ENCODE measurements around the gene SDK2.

DNA sequence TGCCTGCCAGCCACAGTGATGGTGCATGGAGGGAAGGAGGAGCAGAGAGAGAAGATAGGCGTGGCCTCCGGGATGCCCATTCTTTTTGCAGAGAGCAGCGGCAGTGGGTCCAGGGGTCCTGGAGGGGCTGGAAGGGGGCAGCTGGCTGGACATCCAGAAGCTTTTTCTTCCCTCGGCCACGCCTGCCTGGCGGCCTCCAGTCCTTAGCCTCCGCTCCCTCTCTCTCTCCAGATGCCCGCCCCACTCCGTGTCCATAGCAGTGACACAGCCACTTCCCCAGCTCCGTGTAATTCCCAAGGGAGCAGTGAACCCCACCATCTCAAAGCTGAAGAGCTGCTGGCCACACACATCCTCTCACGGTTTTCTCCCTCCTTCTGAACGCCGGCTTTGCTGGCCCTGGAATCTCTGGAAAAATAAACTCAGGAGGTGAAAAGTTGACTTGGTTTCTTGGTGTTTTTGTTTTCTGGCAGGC, 306.2 kb downstream of the SDK2 start:
- TF ChIP-seq, protein P1, sequence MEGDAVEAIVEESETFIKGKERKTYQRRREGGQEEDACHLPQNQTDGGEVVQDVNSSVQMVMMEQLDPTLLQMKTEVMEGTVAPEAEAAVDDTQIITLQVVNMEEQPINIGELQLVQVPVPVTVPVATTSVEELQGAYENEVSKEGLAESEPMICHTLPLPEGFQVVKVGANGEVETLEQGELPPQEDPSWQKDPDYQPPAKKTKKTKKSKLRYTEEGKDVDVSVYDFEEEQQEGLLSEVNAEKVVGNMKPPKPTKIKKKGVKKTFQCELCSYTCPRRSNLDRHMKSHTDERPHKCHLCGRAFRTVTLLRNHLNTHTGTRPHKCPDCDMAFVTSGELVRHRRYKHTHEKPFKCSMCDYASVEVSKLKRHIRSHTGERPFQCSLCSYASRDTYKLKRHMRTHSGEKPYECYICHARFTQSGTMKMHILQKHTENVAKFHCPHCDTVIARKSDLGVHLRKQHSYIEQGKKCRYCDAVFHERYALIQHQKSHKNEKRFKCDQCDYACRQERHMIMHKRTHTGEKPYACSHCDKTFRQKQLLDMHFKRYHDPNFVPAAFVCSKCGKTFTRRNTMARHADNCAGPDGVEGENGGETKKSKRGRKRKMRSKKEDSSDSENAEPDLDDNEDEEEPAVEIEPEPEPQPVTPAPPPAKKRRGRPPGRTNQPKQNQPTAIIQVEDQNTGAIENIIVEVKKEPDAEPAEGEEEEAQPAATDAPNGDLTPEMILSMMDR (IDR thresholded peaks at IDR 0.05), result no peak
- no peak for TF ChIP-seq POLR2A (IDR thresholded peaks at IDR 0.05)
